Type B pancreatic cell (in vitro differentiated cells): Measurements from ENCODE around the gene PPBP. TPM values are rescaled to one million over a fixed set of nuclear protein-coding genes. Genes with fewer than 3 reads are reported as not detected.

Experiments used
- DNase-seq: peaks from one replicate; pipeline ENCODE4 v3.0.0; 2021; ENCODE audit warnings: mixed read lengths; ENCODE audit not compliant: unreplicated experiment; ENCODE audit errors: extremely low spot score
- H3K27ac Mint-ChIP-seq: 2 replicates; pipeline ENCODE4 v1.8.0; 2021; ENCODE audit warnings: mild to moderate bottlenecking, mixed read lengths
- H3K27me3 Mint-ChIP-seq: 2 replicates; pipeline ENCODE4 v1.8.0; 2021; ENCODE audit warnings: mixed read lengths
- H3K36me3 Mint-ChIP-seq: 2 replicates; pipeline ENCODE4 v1.8.0; 2021; ENCODE audit warnings: mixed read lengths
- H3K4me1 Mint-ChIP-seq: one replicate; pipeline ENCODE4 v1.8.0; 2021; ENCODE audit warnings: mixed read lengths; ENCODE audit not compliant: unreplicated experiment
- H3K4me3 Mint-ChIP-seq: 2 replicates; pipeline ENCODE4 v1.8.0; 2021; ENCODE audit warnings: mild to moderate bottlenecking, mixed read lengths
- H3K9me3 Mint-ChIP-seq: 2 replicates; pipeline ENCODE4 v1.8.0; 2021; ENCODE audit warnings: mixed read lengths
- CTCF ChIP-seq: fragments of 200-600 bp; sonication (generic); conservative IDR thresholded peaks from 2 replicates; pipeline ENCODE4 v1.5.0; 2021; ENCODE audit warnings: antibody characterized with exemption, mild to moderate bottlenecking
- total RNA-seq: library from RNA; stranded (reverse); gene quantifications from 2 replicates; pipeline ENCODE4 v1.2.1, GENCODE V29; 2021; ENCODE audit warnings: low replicate concordance

Gene PPBP
- total RNA-seq, 1 donor from 2014 or later: 0.60 TPM

- Mint-ChIP-seq H3K4me1 (no peaks in the 10 kb centered on the region), H3K9me3 (no peaks in the 10 kb centered on the region), H3K27ac (peak overlapping the region; percentile 21), H3K27me3 (no peaks in the 10 kb centered on the region), H3K36me3 (no peaks in the 10 kb centered on the region), H3K4me3 (no peak overlapping the region)
- DNase-seq: no peak
- no peak for TF ChIP-seq CTCF
Measured at GRCh38 chr4:74006009-74006476, 18.1 kb upstream of the PPBP start.

GRCh38 chr4:74005528-74005927, 17.5 kb upstream of the PPBP start:
- H3K9me3 Mint-ChIP-seq: no peaks in the 10 kb centered on the region
- no peaks in the 10 kb centered on the region for H3K36me3 Mint-ChIP-seq
- H3K27ac Mint-ChIP-seq: peak overlapping the region; percentile 21
- no peak overlapping the region for H3K4me3 Mint-ChIP-seq
- H3K27me3 Mint-ChIP-seq: peaks cover 3% of the 10 kb centered on the region
- TF ChIP-seq CTCF: no peak
- no peak for DNase-seq
- H3K4me1 Mint-ChIP-seq: no peaks in the 10 kb centered on the region

GRCh38 chr4:74004668-74005067, 16.7 kb upstream of the PPBP start:
- Mint-ChIP-seq H3K9me3 (no peaks in the 10 kb centered on the region), H3K36me3 (no peaks in the 10 kb centered on the region), H3K27ac (no peak overlapping the region), H3K4me1 (no peaks in the 10 kb centered on the region), H3K27me3 (peaks cover 11% of the 10 kb centered on the region), H3K4me3 (no peak overlapping the region)
- TF ChIP-seq CTCF: no peak
- no peak for DNase-seq

- no peak for TF ChIP-seq CTCF
- no peak overlapping the region for H3K27ac Mint-ChIP-seq
- no peak overlapping the region for H3K4me3 Mint-ChIP-seq
- H3K9me3 Mint-ChIP-seq: no peaks in the 10 kb centered on the region
- no peak for DNase-seq
- no peaks in the 10 kb centered on the region for H3K36me3 Mint-ChIP-seq
- peaks cover 44% of the 10 kb centered on the region for H3K27me3 Mint-ChIP-seq
- peaks cover 9% of the 10 kb centered on the region for H3K4me1 Mint-ChIP-seq
Measured at GRCh38 chr4:74000301-74000700, 12.3 kb upstream of the PPBP start.

GRCh38 chr4:73998040-73999011, 10.3 kb upstream of the PPBP start, which contains the start of gene CXCL5:
TSS of gene CXCL5 (minus strand) at chr4:73998677. CDS start at chr4:73998581, 96 bp downstream.
- Mint-ChIP-seq H3K4me3 (peak within 1 kb of the TSS; percentile 87), H3K27ac (peak within 1 kb of the TSS; percentile 23), H3K27me3 (peaks cover 56% of the 10 kb centered on the region), H3K4me1 (peaks cover 9% of the 10 kb centered on the region), H3K36me3 (no peaks in the 10 kb centered on the region), H3K9me3 (no peaks in the 10 kb centered on the region)
- no peak for TF ChIP-seq CTCF
- no peak for DNase-seq
